K562 (cell line): Measurements from ENCODE around the gene AFAP1. TPM values are rescaled to one million over a fixed set of nuclear protein-coding genes. Genes with fewer than 3 reads are reported as not detected.
A peak's percentile ranks its signal among the peaks of the same experiment; 100 is the strongest.

Experiments
- ATAC-seq: fragments of 200-7000 bp; cut with Tn5 transposase; 3 replicates; pipeline ENCODE4 v1.9.1; 2020; ENCODE audit warnings: moderate library complexity
- BruUV-seq: library from RNA; stranded (reverse); fragments of 400-500 nt; replicated peaks from 2 replicates; lab custom pipeline; 2021; lab: Mats Ljungman, UMichigan
- CTCF ChIA-PET: fragments of 300-600 bp; formaldehyde crosslinking; extraction: SDS; loops from one replicate; lab custom pipeline; 2021; ENCODE audit warnings: low intra/inter-chr PET ratio; lab: Yijun Ruan, JAX
- POLR2A ChIA-PET: fragments of 300-600, 350-650 bp; sonication (Branson Sonifier 250); formaldehyde crosslinking; extraction: SDS; loops from one replicate; lab custom pipeline; 2021; ENCODE audit warnings: antibody characterized with exemption, inconsistent platforms; lab: Yijun Ruan, JAX
- DNase-seq, 4 experiments: peaks; one replicate each; pipeline versions ENCODE4 v3.0.0 to v3.0.0-alpha.2; 2011 to 2018; ENCODE audit warnings: low spot score in 3 of 4, mixed read lengths in 3 of 4; ENCODE audit errors: extremely low read depth in 1 of 4
- FAIRE-seq: peaks from 2 replicates; lab custom pipeline; 2011; peaks lifted over from hg19 to GRCh38; lab: Jason Lieb, UNC
- H2AFZ ChIP-seq: 2 replicates; pipeline ENCODE4 v1.6.0; 2011; ENCODE audit warnings: low read depth, low read length, control low read depth, inconsistent platforms
- H3K27ac ChIP-seq: fragments of 200-600 bp; 3 replicates; pipeline ENCODE4 v1.8.0; 2011; ENCODE audit warnings: low read depth, mild to moderate bottlenecking, control low read depth, inconsistent platforms, low read length, moderate library complexity, mixed read lengths; ENCODE audit errors: extremely low read depth
- H3K27me3 ChIP-seq, 2 experiments: fragments of 300-600 bp in 1 of 2; 2 replicates in 1 of 2; 3 replicates in 1 of 2; pipeline versions ENCODE4 v1.6.0 to v1.8.0; 2011; ENCODE audit warnings: inconsistent platforms in 2 of 2, low read length in 2 of 2, mild to moderate bottlenecking in 1 of 2, mixed read lengths in 1 of 2, moderate library complexity in 1 of 2; ENCODE audit not compliant: control insufficient read depth in 2 of 2, insufficient read depth in 2 of 2
- H3K36me3 ChIP-seq: fragments of 300-600 bp; 3 replicates; pipeline ENCODE4 v1.8.0; 2011; ENCODE audit warnings: mild to moderate bottlenecking, low read length, inconsistent platforms; ENCODE audit not compliant: control insufficient read depth, insufficient read depth
- H3K4me1 ChIP-seq, 2 experiments: fragments of 200-600 bp in 1 of 2; replicated peaks in 1 of 2; 2 replicates in 1 of 2; 3 replicates in 1 of 2; pipeline versions ENCODE4 v1.5.1 to v1.8.0; 2011; ENCODE audit warnings: inconsistent platforms in 2 of 2, low read length in 2 of 2, mild to moderate bottlenecking in 1 of 2, mixed read lengths in 1 of 2, moderate library complexity in 1 of 2; ENCODE audit not compliant: control insufficient read depth in 2 of 2, insufficient read depth in 2 of 2
- H3K4me2 ChIP-seq: 2 replicates; pipeline ENCODE4 v1.6.1; 2011; ENCODE audit warnings: low read length, control low read depth, inconsistent platforms, mixed read lengths; ENCODE audit not compliant: insufficient read depth
- H3K4me3 ChIP-seq: fragments of 200-600 bp; sonication (generic), shearing (Covaris generic); 2 replicates; pipeline ENCODE4 v1.5.1; 2016; ENCODE audit warnings: control low read depth, inconsistent platforms
- H3K79me2 ChIP-seq: fragments of 200-600 bp; 3 replicates; pipeline ENCODE4 v1.8.0; 2011; ENCODE audit warnings: low read length, inconsistent platforms; ENCODE audit not compliant: control insufficient read depth, insufficient read depth
- H3K9ac ChIP-seq, 2 experiments: 2 replicates each; pipeline versions ENCODE4 v1.6.0 to v1.6.1; 2011; ENCODE audit warnings: low read depth in 2 of 2, low read length in 2 of 2, control low read depth in 1 of 2, inconsistent platforms in 1 of 2, mild to moderate bottlenecking in 1 of 2, mixed read lengths in 1 of 2; ENCODE audit not compliant: insufficient read depth in 1 of 2
- H3K9me1 ChIP-seq: one replicate; pipeline ENCODE4 v1.6.0; 2011; ENCODE audit warnings: inconsistent platforms, mild to moderate bottlenecking, low read length, moderate library complexity; ENCODE audit not compliant: control insufficient read depth, insufficient read depth
- H3K9me3 ChIP-seq: replicated peaks from 2 replicates; pipeline ENCODE4 v1.5.1; 2011; ENCODE audit warnings: low read depth, low read length, inconsistent platforms; ENCODE audit not compliant: control insufficient read depth, insufficient read depth
- H4K20me1 ChIP-seq: replicated peaks from 2 replicates; pipeline ENCODE4 v1.6.1; 2011; ENCODE audit warnings: low read length, inconsistent platforms, mixed read lengths; ENCODE audit not compliant: control insufficient read depth, insufficient read depth
- HSF4 ChIP-seq: fragments of 250-450 bp; sonication (Bioruptor Pico); IDR thresholded peaks from 2 replicates; pipeline ENCODE4 v2.1.2; 2022; ENCODE audit warnings: mild to moderate bottlenecking, moderate library complexity, borderline replicate concordance
- NR4A1 ChIP-seq, 2 experiments: fragments of 250-450 bp in 1 of 2; fragments of 450-650 bp in 1 of 2; sonication (Bioruptor Pico) in 1 of 2; IDR thresholded peaks; 2 replicates each; pipeline versions ENCODE4 v1.4.0 to v1.6.1; 2016 to 2020; ENCODE audit warnings: mild to moderate bottlenecking in 2 of 2, missing compliant biosample characterization in 1 of 2, missing genetic modification characterization in 1 of 2, moderate library complexity in 1 of 2
- PATZ1 ChIP-seq: fragments of 250-450 bp; sonication (Bioruptor Pico); IDR thresholded peaks from 2 replicates; pipeline ENCODE4 v1.5.0; 2020; ENCODE audit warnings: mild to moderate bottlenecking, borderline replicate concordance
- SMARCE1 ChIP-seq: fragments of 450-650 bp; IDR thresholded peaks from 2 replicates; pipeline ENCODE4 v1.7.1; 2016; ENCODE audit warnings: mild to moderate bottlenecking
- ZNF512 ChIP-seq: IDR thresholded peaks from 2 replicates; pipeline ENCODE4 v1.6.1; 2016; ENCODE audit warnings: missing genetic modification characterization, missing compliant biosample characterization
- WGBS: fragments of 100-300 bp; shearing (Covaris generic); methylation state at CpG from one replicate; pipeline ENCODE4 v1.1.6; 2016; ENCODE audit warnings: low coverage, mixed read lengths; ENCODE audit not compliant: insufficient coverage; ENCODE audit errors: missing lambda C conversion rate; 5-methylcytosine and 5-hydroxymethylcytosine counted together
- in situ Hi-C: fragments of 300-500 bp; cut with MboI; formaldehyde crosslinking; loops from 4 replicates; pipeline ENCODE4 v1.15.0; 2018; ENCODE audit warnings: inconsistent platforms, mixed read lengths
- intact Hi-C: fragments of 100-400 bp; cut with micrococcal nuclease; formaldehyde crosslinking; loops from 2 replicates; pipeline ENCODE4 v1.14.2; 2022
- polyA plus RNA-seq, 8 experiments: library from polyadenylated mRNA; depleted of rRNA in 4 of 8; stranded (reverse) in 5 of 8; unstranded in 3 of 8; fragments of >200 nt; fragmentation: Nextera tagmentation in 2 of 8; fragmentation: Illumina TruSeq in 1 of 8; extraction: Ambion mirVana in 2 of 8; extraction: Trizol in 1 of 8; gene quantifications; 2 replicates each; pipeline versions ENCODE4 v1.2.1 to v1.2.3, GENCODE V29; 2011 to 2014; ENCODE audit warnings: inconsistent platforms in 1 of 8, missing spikeins in 1 of 8
- total RNA-seq, 7 experiments: library from RNA; depleted of rRNA in 6 of 7; stranded (reverse); fragments of >200 nt in 6 of 7; fragmentation: Illumina TruSeq in 2 of 7; extraction: Trizol in 2 of 7; gene quantifications; 2 replicates each; pipeline versions ENCODE4 v1.2.1 to v1.2.3, GENCODE V29; 2011 to 2021; ENCODE audit warnings: low replicate concordance in 1 of 7

AFAP1 gene
- total and polyA plus RNA-seq, 9 of the 15 experiments (the other 6 are each of a cell fraction or from before 2014, with no cell fraction given), result 0.07 to 0.42 (median 0.12) TPM; not detected in 1

GRCh38 chr4:7838136-7838782 is 101.4 kb downstream of the AFAP1 start (continued):
- TF ChIP-seq NR4A1 (CRISPR knock-in tag; IDR thresholded peaks at IDR 0.05), result no peak
- TF ChIP-seq NR4A1 (tag; IDR thresholded peaks at IDR 0.05), result peak; percentile 64; the same call in 1 of the 2 replicates

GRCh38 chr4:7837597-7838135 is 102.0 kb downstream of the AFAP1 start:
- intact Hi-C loops (no loop called here), in situ Hi-C loops (no loop called here)
- TF ChIP-seq ZNF512 (tag) (peak; percentile 77), PATZ1 (CRISPR knock-in tag) (no peak), HSF4 (0 out of 2 replicates have a peak, but pooled peaks have one; percentile 52), SMARCE1 (no peak)
- ChIA-PET POLR2A (interaction anchor here (0.6 to 1.7 kb wide), 4 partner anchors 12 to 35 kb away, joined by 3 to 6 read pairs (median 3); no protein-coding TSS in a partner anchor), CTCF (no interaction called here)
- Histone ChIP-seq H3K27ac (no peak overlapping the region), H3K9me3 (no peaks in the 10 kb centered on the region), H3K36me3 (no peaks in the 10 kb centered on the region), H2AFZ (no peak overlapping the region), H4K20me1 (no peaks in the 10 kb centered on the region), H3K79me2 (no peaks in the 10 kb centered on the region), H3K4me3 (no peak overlapping the region), H3K27me3 (peaks cover 4 to 21% of the 10 kb centered on the region in 2 experiments), H3K9me1 (no peaks in the 10 kb centered on the region), H3K4me2 (peak overlapping the region; percentile 40), H3K9ac (0 out of 4 replicates have a peak overlapping the region, but pooled peaks of 1 of the 2 experiments have one; percentile 3), H3K4me1 (peaks cover 3 to 7% of the 10 kb centered on the region in 2 experiments; a peak in 3 of 5 replicates)
- BruUV-seq, result no TSS peak
- DNase-seq, result no peak
- no peak for FAIRE-seq
- ATAC-seq, result no peak
- WGBS, result 18% methylated on average over 6 of the region's 6 CpGs
